RWPE1 (cell line): Measurements from ENCODE around the gene FOXR1.

Experiments
- CTCF ChIA-PET: fragments of 350-600 bp; sonication (Branson Sonifier 250); formaldehyde crosslinking; extraction: SDS; loops from one replicate; lab custom pipeline; 2021; lab: Yijun Ruan, JAX
- POLR2A ChIA-PET: fragments of 400-600 bp; formaldehyde crosslinking; extraction: SDS; loops from one replicate; lab custom pipeline; 2020; ENCODE audit warnings: antibody characterized with exemption; ENCODE audit not compliant: low non-redundant PET; lab: Yijun Ruan, JAX
- DNase-seq: peaks from one replicate; pipeline ENCODE4 v3.0.0; 2012; ENCODE audit warnings: low spot score
- H3K27ac ChIP-seq: fragments of 450-650 bp; 2 replicates; pipeline ENCODE4 v1.5.1; 2017
- TF ChIP-seq, protein P1 (sequence below): fragments of 450-650 bp; conservative IDR thresholded peaks from 2 replicates; pipeline ENCODE4 v1.5.1; 2017; ENCODE audit warnings: low read depth, mild to moderate bottlenecking

FOXR1 gene

DNA sequence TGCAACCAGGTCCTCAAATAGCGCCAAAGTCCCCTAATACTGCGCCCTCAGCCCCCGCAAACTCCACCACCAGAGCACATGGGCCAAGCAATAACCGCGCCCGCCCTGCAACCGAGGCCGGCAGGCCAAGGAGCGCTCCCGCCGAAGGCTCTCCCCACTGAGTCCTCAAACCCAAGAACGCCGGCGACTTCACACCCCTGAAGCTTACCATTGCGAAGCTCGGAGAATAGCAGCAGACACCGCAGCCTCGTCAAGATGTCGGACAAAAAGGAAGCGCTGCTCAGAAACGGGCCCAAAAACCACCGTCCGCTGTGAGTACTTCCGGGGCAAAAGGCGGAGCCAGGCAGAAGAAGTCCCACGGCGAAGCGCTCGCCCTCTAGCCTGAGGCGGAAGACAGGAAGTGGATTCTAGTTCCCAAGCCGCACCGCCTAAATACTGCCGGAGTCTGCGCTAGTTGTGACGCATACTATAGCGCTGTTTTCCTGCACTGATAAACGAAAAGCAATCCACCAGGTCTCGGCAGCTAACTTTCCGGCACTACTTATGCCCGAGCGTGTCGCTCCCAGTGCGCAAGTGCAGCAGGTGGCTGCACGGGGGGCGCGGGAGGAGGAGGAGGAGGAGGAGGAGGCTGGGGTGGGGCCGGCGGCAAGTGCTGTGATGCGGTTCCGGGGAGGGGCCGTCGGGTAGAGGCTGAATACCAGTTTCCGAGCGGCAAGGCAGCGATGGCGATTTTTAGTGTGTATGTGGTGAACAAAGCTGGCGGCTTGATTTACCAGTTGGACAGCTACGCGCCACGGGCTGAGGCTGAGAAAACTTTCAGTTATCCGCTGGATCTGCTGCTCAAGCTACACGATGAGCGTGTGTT, 46.7 kb downstream of the FOXR1 start, which contains the start of the genes RPS25 and TRAPPC4:
TSS of gene RPS25 (minus strand) at position 270 of the 865 bp plus-strand sequence. CDS start at position 211, 59 bp downstream.
TSS of gene TRAPPC4 (plus strand) at position 693 of the 865 bp plus-strand sequence. CDS start at position 723, 30 bp downstream.
- CTCF ChIA-PET = interaction anchor here (0.5 to 1.0 kb wide), 2 partner anchors 12 to 309 kb away, joined by 3 to 4 read pairs; partner anchors contain the start of gene SLC37A4
- peak within 1 kb of the TSS; percentile 99 for H3K27ac ChIP-seq
- peak; percentile 91 for DNase-seq
- TF ChIP-seq, protein P1, sequence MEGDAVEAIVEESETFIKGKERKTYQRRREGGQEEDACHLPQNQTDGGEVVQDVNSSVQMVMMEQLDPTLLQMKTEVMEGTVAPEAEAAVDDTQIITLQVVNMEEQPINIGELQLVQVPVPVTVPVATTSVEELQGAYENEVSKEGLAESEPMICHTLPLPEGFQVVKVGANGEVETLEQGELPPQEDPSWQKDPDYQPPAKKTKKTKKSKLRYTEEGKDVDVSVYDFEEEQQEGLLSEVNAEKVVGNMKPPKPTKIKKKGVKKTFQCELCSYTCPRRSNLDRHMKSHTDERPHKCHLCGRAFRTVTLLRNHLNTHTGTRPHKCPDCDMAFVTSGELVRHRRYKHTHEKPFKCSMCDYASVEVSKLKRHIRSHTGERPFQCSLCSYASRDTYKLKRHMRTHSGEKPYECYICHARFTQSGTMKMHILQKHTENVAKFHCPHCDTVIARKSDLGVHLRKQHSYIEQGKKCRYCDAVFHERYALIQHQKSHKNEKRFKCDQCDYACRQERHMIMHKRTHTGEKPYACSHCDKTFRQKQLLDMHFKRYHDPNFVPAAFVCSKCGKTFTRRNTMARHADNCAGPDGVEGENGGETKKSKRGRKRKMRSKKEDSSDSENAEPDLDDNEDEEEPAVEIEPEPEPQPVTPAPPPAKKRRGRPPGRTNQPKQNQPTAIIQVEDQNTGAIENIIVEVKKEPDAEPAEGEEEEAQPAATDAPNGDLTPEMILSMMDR = no peak
- POLR2A ChIA-PET = no interaction called here

DNA sequence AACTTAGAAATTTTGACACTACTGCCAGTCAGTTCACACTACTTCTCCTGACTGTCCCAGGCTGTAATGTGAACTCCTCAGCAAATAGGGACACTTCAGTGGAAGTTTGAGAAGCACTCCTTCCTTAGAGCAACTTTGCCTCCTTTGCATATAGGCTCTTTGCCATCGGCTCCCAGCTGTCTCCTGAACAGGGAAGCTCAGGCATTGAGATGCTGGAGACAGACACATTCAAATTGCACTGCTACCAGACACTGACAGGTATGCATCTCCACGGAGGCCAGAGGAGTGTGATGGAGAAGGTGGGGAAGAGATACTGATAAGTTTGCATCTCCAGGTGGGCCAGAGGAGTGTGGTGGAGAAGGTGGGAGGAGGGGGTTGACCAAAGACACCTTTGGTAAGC, 48.4 kb downstream of the FOXR1 start:
- CTCF ChIA-PET = interaction anchor here (0.8 kb wide), 1 partner anchor 132 kb away, joined by 4 read pairs; no protein-coding TSS in a partner anchor

DNA sequence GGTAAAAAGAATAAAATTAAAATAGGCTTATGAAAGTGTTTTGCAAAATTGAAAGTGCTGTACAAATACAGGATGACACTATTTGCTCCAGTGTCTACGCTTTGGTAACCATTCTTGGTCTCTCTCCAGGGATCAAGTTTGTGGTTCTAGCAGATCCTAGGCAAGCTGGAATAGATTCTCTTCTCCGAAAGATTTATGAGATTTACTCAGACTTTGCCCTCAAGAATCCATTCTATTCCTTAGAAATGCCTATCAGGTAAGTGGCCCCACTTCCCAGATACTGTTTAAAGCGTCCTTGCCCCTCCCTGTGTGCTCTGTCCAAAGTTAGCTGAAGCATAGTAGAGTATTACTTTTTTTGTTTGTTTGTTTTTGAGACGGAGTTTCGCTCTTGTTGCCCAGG, 50.1 kb downstream of the FOXR1 start:
- peak overlapping the region; percentile 44; the same call in 1 of the 2 replicates for H3K27ac ChIP-seq
- ChIA-PET POLR2A (no interaction called here), CTCF (no interaction called here)
- TF ChIP-seq, protein P1 = no peak
- DNase-seq = no peak

More for the DNA sequence above, 48.4 kb downstream of the FOXR1 start:
- DNase-seq = no peak
- POLR2A ChIA-PET = no interaction called here
- H3K27ac ChIP-seq = peak overlapping the region; percentile 38
- TF ChIP-seq, protein P1 = no peak

DNA sequence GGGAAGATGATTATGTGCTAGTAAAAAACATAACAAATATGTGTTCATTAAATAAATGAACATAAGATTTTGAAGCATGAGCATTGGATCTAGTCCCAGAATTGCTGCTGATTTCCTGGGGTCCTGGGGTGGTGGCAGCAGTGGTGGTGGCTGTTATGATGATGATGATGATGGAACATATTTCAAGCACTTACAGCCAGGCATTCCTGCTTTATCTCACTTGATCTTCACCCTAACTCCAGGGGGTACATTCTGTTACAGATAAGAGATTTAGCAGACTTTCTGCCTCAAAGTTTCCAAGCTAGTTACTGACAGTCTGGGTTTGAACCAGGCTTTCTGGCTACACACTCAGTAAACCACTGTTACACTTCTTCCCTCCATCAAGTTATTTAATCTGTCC, 52.2 kb downstream of the FOXR1 start:
- POLR2A ChIA-PET = no interaction called here
- TF ChIP-seq, protein P1 = no peak

DNA sequence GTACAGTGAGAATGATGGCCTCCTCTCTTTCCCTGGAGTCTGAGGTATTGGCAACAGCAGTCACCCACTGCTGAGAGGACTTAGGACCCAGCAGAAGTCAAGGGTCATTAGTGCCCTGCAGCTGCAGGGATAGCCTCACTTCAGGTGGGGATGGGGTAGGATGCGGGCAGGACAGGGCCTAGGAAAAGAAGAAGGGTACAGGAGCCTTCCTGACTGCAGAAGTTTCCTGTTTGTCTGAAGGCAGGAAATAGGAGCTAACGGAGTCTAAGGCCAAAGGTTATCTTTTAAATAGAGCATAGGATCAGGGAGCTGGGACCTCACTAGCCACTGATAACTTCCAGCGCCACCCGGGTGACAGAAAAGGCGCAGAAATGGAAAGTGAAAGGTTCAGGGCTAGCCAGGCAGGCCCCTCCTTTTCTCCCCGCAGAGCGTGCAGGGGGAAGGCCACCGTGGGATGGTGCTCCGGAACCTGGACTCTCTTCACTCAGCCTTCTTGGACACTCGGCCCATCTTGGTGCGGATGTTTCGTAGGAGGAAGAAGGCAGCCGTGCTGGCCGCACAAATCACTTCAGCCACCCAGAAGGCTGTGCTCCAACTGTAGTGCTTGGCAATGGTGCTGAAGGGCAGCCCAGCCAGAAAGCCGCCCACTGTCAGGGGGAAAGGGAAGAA, 53.0 kb downstream of the FOXR1 start:
- CTCF ChIA-PET = no interaction called here
- peak overlapping the region; percentile 81 for H3K27ac ChIP-seq
- POLR2A ChIA-PET = no interaction called here
- DNase-seq = no peak
- TF ChIP-seq, protein P1 = no peak

More for the DNA sequence above, 52.2 kb downstream of the FOXR1 start:
- CTCF ChIA-PET = no interaction called here
- no peak for DNase-seq
- no peak overlapping the region for H3K27ac ChIP-seq

DNA sequence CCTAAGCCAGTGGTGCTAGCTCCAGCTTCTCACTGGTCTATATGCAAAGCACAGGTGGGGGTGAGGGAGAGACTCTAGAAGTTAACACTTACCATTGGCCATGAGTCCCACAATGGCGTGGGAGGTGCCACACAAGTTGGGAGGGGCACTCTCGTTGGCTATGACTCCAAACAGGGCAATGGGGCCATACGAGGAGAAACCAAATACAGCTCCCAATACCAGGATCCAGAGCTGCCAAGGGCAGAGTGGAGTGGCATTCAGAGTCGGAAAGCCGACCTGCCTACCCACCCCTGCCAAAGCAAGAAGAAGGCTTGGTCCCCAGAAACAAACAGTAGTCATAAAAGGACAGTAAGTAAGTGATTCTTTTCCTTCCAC, 53.5 kb downstream of the FOXR1 start:
- TF ChIP-seq, protein P1 = no peak
- ChIA-PET POLR2A (no interaction called here), CTCF (interaction anchor here (0.6 kb wide), 1 partner anchor 1438 kb away, joined by 3 read pairs; no protein-coding TSS in a partner anchor)
- DNase-seq = no peak
- peak overlapping the region; percentile 81 for H3K27ac ChIP-seq
